NCI-H1105 (cell line): ENCODE measurements around the gene ZCCHC13.
"Not testable (repeated sequence)": the region's sequence is repeated elsewhere in the genome, so short reads cannot be mapped to it uniquely, and the experiment has no call there.

ENCODE experiments used
- DNase-seq: peaks from one replicate; lab custom pipeline; 2025; lab: John Stamatoyannopoulos, UW

Gene ZCCHC13

DNA sequence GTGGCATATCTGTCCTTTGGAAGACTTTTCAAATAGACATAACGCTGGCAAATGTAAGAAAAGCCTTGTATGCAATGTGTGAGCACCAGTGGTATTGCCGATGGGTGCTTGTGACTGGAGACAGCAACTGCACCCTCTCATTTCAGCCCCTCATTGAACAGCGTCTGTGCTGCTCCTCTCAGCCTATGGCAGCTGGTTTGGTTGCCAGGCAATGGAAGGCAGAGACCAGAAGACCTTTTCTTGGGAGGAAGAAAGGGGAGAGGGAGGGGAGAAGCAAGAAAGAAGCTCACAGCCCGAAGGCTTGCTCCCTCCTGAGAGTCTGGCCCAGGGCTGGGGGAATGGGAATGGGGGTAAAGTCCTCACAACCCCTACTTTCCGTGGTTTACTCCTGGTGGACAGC, 20.2 kb downstream of the ZCCHC13 start:
- no peak for DNase-seq

DNA sequence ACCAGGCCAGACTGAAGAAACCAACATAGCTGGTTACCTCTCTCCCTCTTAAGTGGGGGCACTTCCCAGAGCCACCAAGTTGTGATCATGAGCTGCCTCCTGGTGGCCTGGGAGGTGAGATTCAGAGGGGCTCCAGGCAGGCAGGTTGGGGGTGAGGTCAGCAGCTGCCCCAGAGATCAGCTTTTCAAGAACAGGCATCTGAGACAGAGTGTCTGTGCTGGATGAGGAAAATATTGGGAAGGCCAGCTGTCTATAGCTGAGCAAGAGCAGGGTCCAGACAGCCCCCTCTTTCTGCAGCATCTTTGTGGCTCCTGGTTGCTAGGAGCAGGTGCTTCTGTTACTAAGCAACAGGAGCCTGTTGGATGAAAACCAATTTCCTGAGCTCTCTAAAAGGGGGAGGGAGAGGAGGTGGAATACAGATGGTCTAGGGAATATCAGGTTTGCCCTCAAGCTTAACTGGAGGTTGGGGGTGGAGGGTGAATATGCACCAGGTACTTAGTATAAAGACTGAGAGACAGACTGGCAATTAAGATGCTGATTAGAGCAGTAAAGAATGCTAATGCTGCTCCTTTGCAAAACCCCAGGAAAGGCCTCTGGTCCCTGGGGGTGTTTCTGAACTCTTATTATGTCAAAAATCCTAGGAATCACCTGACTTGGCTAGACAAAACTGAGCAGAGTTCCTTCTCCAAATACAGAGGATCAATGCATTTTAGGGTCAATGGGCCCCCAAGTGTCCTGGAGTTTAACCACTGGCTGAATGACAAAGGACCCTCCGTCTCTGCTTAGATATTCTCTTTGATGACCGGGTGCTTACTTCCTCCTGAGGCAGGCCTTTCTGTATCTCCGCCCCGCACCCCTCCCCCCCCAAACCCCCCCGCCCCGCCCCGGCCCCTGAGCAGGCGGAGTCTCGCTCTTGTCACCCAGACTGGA, 21.4 kb downstream of the ZCCHC13 start:
- peak; percentile 77 for DNase-seq

GRCh38 chrX:74338852-74339251, 34.9 kb downstream of the ZCCHC13 start:
- DNase-seq, result no peak

DNA sequence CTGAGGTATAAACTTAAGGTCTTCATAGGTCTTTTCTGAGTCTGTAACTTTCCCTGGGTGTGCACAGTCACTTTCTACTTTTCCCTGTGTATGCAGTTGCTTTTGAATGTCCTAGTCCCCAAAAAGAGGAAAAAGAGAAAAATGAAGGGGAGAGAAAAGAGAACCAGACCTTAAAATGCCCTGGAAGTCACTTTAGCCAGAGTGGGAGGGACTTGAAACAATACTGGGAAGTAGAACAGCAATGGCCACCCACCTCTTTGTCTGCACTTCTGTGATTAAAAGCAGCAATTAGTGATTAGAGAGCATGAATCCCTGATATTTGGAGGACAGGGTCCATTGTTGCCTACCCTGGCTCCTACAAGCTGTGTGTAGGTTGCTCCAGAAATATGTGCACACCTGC, 36.1 kb downstream of the ZCCHC13 start:
- DNase-seq, result no peak

DNA sequence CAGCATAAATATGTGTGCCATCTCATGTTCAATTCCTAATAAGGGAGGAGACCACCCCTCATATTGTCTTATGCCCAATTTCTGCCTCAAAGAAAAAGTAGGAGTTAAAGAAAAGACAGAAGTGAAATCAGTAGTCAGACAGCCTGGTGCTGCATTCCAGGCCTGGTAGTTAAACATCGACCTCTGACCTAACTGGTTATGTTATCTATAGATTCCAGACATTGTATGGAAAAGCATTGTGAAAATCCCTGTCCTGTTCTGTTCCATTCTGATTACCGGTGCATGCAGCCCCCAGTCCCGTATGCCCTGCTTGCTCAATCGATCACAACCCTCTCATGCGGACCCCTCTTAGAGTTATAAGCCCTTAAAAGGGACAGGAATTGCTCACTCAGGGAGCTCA, 38.2 kb downstream of the ZCCHC13 start:
- DNase-seq, result not testable (repeated sequence)

GRCh38 chrX:74343343-74344279, 39.6 kb downstream of the ZCCHC13 start:
- DNase-seq, result peak; percentile 55

DNA sequence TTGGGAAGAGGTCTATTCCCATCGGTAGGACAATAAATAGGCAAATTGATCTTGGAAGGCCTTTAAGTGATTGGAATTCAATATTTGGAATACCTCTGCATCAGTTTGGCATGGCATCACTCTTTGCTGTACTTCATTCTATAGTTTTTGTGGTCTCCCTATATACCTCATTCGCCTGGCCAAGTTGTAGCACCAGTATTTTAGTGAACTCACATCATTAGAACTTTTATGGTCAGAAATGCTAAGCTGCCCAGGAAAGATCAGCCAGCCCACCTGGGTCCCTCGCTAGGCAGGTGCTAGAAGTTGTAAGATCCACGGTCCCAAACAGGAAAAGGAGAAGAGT, 40.3 kb downstream of the ZCCHC13 start:
- no peak for DNase-seq

- DNase-seq, result no peak
These were observed 42.1 kb downstream of the ZCCHC13 start for GRCh38 chrX:74346088-74346487.

DNA sequence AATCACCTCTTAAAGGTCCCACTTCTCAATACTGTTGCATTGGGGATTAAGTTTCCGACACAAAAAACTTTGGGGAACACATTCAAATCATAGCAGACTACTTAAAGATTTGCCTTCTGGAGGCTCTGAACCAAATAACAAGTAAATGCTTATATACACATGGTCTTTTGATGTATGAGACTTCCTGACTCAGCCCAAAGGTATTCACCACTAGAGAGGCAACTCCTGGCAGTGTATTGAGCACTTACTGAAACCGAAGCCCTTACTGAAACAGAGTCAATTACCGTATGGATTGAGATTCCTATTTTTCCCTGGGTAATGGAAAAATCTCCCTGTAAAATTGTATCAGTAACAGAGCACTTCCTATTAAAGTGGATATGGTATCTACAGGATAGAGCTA, 45.4 kb downstream of the ZCCHC13 start:
- DNase-seq, result no peak

GRCh38 chrX:74351760-74352159, 47.8 kb downstream of the ZCCHC13 start:
- no peak for DNase-seq

DNA sequence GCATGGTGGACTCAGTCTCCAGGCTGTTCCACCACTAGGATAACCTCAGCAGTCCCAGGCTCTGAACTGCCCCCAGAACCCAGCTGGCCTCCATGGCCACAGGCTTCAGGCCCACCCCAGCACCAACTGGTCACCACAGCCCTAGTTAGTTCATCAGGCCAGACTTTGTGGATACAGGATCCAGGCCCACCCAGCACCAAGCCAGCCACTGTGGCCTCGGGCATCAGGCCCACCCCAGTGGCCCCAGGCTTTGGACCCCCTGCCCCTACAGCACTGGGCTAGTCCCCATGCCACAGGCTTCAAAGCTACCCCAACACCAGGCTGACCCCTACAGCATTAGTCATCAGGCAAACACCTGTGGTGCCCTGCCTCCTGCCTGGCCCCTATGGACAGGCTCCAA, 50.0 kb downstream of the ZCCHC13 start:
- no peak for DNase-seq
